SK-N-SH treated with all-trans-retinoic acid at 6 μM for 48 hours (cell line): ENCODE data around the gene RNF135.
"Not testable (repeated sequence)": the region's sequence is repeated elsewhere in the genome, so short reads cannot be mapped to it uniquely, and the experiment has no call there.

ENCODE experiments used
- ARNTL ChIP-seq: fragments of 450-650 bp; formaldehyde crosslinking; IDR thresholded peaks from 2 replicates; pipeline ENCODE4 v1.5.0; 2020; ENCODE audit warnings: low read depth, mild to moderate bottlenecking, moderate library complexity, borderline replicate concordance
- BACH2 ChIP-seq: fragments of 250-450 bp; sonication (Bioruptor Pico); IDR thresholded peaks from 2 replicates; pipeline ENCODE4 v1.9.0; 2021; ENCODE audit warnings: mild to moderate bottlenecking, borderline replicate concordance
- ESRRG ChIP-seq: fragments of 250-450 bp; sonication (Bioruptor Pico); IDR thresholded peaks from 2 replicates; pipeline ENCODE4 v1.6.1; 2021; ENCODE audit warnings: mild to moderate bottlenecking
- RARB ChIP-seq: fragments of 250-450 bp; sonication (Bioruptor Pico); IDR thresholded peaks from 2 replicates; pipeline ENCODE4 v1.8.0; 2021; ENCODE audit warnings: mild to moderate bottlenecking, moderate library complexity
- ZFP3 ChIP-seq: fragments of 250-450 bp; sonication (Bioruptor Pico); IDR thresholded peaks from 2 replicates; pipeline ENCODE4 v1.5.0; 2020; ENCODE audit warnings: mild to moderate bottlenecking, moderate library complexity
- TF ChIP-seq, protein P1 (sequence below): fragments of 250-450 bp; sonication (Bioruptor Pico); IDR thresholded peaks from 2 replicates; pipeline ENCODE4 v1.5.0; 2020; ENCODE audit warnings: mild to moderate bottlenecking, moderate library complexity

DNA sequence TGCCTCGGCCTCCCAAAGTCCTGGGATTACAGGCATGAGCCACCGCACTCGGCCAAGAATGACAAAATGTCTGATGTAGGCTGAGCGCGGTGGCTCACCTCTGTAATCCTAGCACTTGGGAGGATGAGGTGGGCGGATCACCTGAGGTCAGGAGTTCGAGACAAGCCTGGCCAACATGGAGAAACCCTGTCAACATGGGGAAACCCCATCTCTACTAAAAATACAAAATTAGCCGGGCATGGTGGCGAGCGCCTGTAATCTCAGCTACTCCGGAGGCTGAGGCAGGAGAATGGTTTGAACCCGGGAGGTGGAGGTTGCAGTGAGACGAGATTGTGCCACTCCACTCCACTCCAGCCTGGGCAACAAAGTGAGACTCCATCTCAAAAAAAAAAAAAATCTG is 2.9 kb upstream of the RNF135 start:
- TF ChIP-seq BACH2, RARB, ZFP3, ARNTL, ESRRG (CRISPR knock-in tag): not testable (repeated sequence)
- TF ChIP-seq, protein P1, sequence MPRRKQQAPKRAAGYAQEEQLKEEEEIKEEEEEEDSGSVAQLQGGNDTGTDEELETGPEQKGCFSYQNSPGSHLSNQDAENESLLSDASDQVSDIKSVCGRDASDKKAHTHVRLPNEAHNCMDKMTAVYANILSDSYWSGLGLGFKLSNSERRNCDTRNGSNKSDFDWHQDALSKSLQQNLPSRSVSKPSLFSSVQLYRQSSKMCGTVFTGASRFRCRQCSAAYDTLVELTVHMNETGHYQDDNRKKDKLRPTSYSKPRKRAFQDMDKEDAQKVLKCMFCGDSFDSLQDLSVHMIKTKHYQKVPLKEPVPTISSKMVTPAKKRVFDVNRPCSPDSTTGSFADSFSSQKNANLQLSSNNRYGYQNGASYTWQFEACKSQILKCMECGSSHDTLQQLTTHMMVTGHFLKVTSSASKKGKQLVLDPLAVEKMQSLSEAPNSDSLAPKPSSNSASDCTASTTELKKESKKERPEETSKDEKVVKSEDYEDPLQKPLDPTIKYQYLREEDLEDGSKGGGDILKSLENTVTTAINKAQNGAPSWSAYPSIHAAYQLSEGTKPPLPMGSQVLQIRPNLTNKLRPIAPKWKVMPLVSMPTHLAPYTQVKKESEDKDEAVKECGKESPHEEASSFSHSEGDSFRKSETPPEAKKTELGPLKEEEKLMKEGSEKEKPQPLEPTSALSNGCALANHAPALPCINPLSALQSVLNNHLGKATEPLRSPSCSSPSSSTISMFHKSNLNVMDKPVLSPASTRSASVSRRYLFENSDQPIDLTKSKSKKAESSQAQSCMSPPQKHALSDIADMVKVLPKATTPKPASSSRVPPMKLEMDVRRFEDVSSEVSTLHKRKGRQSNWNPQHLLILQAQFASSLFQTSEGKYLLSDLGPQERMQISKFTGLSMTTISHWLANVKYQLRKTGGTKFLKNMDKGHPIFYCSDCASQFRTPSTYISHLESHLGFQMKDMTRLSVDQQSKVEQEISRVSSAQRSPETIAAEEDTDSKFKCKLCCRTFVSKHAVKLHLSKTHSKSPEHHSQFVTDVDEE, result not testable (repeated sequence)
